GM20431 (cell line): ENCODE results near the gene GYPB.
"Not testable (repeated sequence)": the region's sequence is repeated elsewhere in the genome, so short reads cannot be mapped to it uniquely, and the experiment has no call there.

Source experiments
- in situ Hi-C: fragments of 300-500 bp; cut with MseI, MboI; formaldehyde crosslinking; loops from one replicate; pipeline ENCODE4 v1.15.0; 2020; ENCODE audit warnings: low sequenced_read_pairs; ENCODE audit not compliant: unreplicated experiment

GYPB gene

DNA sequence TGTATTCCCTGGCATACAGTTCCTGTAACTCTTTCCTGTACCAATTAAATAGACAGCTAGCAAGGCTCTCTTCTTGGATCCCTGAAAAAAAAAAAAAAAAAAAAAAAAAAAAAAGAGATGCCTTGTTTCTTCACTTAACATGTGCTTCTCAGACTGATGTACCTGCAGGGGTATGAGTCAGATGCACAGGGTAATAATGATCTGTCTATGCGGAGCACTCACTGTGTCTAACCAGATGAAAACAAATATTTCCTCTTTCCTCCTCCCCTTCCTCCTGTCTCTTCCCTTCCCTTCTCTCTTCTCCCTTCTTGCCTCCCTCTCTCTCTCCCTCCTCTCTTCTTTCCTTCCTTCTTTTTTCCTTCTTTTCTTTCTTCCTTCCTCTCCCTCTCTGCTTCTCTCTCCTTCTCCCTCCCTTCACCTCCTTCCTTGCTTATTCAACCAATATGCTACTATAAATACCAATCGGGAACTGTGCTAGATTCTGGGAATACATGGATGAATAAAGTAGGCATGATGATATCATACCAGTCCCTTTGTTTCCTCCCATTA lies 3.0 kb downstream of the GYPB start:
- in situ Hi-C loops, result not testable (repeated sequence)

DNA sequence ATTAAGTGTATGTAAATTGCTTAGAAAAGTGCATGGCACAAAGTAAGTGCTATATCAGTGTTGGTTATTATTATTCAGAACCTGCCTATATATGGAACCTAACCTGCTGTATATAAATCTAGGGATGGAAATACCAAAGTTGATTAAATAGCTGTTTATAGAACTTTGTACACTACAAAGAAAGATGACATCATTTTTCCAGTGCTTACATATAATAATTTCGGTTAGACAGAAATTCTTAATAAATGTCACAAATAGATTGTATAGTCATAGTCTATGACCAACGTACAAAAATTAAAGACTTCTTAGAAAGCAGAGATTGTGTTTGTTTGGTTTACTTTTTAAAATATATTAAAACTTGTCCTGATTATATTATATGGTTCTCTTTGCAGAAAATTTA lies 4.4 kb downstream of the GYPB start:
- in situ Hi-C loops, result no loop called here

DNA sequence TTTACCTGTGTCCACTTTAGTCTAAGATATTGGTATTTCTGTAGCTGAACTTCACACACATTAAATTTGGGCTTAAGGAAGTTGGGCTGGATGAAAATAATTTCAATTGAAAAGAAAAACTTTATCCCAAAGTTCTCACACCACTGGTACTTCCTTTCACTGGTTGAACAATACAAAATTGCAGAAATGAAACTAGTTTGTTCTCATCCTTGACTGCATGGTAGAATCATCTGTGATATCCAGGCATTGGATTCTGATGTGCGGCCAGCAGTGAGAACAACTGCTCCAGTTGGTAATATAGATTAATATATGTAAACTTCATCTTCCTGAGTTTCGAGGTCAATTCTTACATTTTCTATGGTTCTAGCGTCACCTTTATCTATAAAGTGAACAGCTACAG lies 10.6 kb downstream of the GYPB start:
- in situ Hi-C loops, result not testable (repeated sequence)

DNA sequence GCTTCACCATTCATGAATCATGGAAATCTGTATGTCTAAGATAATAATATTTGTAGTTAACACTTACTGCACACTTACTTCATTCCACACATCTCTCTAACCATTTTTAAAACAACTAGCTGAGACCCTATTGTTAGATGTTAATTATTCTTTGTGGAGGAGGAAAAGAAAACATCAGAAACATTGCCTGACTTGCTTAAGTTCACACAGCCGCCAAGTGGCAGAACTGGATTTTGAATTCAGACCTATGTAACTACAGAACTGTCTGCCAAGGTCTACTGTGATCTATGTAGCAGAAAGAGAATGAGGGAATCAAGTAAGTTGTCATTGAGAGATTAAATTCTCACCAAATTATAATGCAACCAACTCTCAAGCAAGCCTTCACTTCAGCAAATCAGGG lies 11.2 kb downstream of the GYPB start:
- in situ Hi-C loops, result not testable (repeated sequence)

DNA sequence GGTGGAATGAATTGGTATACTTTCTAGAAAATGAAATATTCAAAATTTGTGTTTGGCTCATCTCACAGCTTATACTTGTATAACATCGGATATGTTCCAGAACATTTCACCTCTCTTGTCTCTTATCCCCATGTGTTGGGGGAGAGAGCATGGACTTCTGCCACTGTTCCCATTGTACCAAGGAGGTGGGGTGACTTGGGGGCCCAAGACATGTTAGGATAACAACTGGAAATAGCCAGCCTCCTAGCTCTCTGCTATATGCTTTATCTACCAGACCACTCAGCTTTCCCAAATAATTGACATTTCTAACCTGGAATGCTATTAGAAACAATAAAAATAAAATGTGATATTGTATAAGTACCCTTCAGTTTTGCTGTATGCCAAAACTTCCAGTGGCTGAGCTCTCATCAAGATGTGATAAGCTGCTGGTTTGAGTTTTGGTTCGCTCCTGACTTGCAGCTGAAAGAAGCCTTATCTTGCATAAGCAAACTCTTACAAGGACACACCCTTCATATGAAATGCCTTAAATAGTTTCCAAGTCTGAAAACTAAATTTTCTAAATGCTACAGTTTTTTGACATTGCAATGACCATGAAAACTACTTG lies 12.9 kb downstream of the GYPB start:
- in situ Hi-C loops, result not testable (repeated sequence)

DNA sequence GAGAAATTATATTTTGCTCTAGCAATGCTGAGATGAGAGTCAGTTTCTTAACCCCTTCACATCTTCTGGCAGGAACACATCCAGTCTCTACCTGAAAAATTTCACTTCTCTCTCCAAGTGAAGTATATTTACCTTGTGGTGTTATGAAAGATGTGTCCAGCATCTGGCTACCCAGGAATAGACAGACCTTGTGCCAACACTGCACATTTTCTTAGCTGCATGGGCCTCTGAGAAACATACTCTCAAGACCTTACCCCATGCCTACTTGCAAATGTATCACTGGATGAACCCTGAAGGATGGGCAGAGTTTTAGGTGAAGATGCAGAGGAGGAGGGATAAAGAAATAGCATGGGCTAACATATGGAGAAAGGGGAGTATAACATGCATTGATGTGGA lies 13.6 kb downstream of the GYPB start:
- in situ Hi-C loops, result not testable (repeated sequence)

DNA sequence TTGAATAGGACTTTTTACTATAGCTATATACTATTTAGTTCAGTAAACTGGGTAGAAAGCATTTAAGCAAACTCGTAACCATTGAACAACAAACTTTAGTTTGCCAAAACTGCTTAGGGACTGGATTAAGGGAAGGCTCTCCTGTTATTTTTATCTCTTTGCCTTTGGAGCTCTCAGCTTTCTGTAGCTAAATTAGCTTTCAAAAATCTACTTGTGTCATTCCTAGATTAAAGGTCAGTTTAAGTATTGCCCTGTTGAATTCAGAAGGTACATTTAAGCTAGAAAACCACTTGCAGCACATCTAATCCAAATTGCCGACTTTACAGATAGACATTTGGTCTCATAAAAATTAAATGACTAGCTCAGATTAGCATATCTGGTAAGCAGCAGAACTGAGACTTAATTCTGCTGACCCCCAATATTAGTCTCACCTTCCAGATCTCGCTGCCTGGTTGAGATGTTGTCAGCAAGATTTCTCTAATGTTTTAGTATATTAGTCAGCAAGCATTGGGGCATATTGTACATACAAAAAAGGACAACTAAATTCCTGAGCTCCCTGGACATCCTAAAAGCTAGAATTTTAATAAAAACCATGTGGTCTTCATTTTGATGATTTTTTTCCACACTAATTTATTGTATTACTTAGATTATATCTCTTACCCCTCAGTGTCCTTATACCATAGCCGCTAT lies 14.2 kb downstream of the GYPB start:
- in situ Hi-C loops, result not testable (repeated sequence)

DNA sequence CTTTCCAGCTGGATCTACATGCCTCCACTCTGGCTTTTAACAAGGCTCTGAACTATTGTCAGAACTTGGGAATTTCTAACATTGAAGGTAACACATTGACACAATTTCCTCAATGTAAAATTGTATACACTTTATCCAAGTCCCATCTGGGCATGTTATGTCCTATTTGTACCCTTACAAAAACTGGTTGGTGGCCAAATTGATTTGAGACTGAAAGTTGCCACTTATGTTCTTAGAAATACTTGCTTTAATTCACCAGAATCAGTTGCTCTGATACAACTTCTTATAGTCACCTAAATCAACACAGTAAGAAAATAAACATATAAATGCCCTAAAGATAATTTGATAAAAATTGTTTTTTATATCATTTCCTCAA lies 15.3 kb downstream of the GYPB start:
- in situ Hi-C loops, result not testable (repeated sequence)

DNA sequence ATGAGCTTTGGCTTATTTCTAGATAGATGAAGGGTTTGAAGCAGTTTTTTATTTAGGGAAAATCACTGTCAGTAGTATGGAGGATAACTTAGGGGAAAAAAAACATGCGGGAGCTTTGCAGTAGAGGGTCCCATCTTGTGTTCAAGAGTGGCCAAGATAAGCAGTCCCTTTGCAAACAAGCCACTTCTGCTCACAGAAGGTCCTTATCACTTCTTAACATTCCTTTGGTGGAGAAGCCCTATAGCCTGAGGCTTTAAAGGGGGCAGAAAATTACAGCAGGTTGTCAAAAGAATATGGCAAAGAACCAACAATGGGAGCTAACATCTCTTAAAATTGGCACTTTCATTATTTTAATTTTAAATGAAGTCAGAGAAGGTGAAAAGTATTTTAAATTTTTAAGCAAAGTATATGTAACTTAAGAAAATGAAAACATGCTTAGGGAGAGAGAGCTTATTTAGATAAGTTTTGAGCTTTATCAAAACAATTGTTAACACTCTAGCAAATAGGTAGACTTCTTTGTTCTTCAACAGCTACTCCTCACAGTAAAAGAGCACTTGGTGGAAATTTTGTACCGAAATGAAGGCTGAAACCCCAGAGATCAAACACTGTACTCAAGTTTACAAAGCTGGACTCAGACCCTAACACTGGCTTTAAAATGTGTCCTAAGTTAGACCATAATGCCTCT lies 15.8 kb downstream of the GYPB start:
- in situ Hi-C loops, result not testable (repeated sequence)

DNA sequence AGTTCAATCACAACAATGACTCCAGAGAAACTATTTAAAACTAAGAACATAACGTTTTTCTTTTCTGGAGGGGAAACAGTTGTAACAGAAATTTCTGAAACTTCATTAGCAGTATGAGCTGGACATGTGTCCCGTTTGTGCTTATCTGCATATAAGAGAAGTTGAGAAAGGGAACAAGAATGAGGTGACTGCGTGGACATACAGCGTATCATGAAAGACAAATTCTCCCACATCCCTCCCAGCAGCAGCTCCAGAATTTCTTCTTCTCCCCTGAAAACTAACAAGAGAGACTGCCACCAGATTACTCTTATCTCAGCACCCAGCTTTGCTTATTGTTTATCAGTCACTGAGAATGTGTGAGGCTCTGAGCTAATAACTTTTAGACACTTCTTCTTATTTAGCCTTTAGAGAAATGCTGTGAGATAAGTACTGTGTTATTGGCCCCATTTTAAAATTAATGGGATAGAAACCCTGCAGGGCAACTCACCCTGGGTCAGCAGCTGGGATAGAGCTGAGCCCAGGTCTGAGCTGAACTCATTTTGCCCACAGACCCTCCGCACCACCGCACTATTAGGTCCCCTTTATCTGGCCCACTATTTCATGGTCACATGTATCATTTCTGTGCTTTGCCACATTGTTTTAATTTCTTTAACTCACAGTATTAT lies 18.7 kb downstream of the GYPB start:
- in situ Hi-C loops, result not testable (repeated sequence)

DNA sequence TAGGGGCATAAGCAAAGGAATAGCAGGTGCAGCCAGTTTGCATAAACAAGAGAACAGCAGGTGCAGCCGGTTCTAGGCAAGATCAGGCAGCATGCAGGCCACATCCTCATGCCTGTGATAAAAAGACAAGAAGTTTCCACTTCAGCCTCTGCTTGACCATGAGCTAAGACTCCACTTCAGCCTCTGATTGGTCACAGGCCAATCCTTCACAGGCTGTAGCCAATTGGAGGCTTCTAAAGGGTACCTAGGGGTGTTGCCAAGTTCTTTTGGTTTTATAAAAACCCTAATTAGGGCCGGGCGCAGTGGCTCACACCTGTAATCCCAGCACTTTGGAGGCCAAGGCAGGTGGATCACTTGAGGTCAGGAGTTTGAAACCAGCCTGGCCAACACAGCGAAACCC lies 23.0 kb downstream of the GYPB start:
- in situ Hi-C loops, result not testable (repeated sequence)

DNA sequence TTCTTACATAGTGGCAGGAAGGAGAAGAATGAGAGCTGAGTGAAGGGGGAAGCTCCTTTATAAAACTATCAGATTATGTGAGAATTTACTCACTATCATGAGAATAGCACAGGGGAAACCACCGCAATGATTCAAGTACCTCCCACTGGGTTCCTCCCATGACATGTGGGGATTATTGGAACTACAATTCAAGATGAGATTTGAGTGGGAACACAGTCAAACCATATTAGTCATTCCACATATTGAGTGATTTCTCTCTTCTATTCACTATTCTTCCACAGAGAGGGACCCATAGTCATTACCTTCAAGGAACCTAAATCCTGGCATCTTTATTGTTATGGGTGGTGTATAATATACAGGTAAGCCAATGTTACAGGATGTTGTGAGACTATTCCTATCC lies 27.4 kb downstream of the GYPB start:
- in situ Hi-C loops, result not testable (repeated sequence)

DNA sequence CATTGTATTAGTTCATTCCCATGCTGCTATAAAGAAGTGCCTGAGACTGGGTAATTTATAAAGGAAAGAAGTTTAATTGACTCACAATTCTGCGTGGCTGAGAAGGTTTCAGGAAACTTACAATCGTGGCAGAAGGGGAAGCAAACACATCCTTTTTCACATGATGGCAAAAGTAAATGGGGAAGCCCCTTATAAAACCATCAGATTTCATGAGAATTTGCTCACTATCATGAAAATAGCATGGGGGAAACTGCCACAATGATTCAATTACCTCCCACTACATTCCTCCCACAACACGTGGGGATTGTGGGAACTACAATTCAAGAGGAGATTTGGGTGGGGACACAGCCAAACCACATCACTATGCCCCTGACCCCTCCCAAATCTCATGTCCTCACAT lies 28.5 kb downstream of the GYPB start:
- in situ Hi-C loops, result not testable (repeated sequence)

DNA sequence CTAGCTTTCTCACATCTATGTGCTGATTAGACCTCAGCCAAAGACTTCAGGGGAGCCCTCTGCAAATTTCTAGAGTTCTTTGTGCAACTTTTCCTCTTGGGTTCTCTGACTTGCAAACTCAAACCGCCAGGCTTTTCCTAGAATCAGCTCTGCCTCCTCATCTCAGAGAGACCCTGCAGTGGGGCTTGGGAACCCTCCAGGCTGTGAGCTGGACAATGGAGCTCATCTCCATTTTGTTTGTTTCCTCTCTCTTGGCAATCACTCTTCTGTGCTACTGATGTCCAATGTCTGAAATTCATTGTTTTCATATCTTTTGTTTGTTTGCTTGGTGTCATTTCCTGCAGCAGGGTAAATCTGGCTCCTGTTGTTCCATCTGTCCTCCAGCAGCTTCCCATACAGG lies 33.0 kb downstream of the GYPB start:
- in situ Hi-C loops, result no loop called here

DNA sequence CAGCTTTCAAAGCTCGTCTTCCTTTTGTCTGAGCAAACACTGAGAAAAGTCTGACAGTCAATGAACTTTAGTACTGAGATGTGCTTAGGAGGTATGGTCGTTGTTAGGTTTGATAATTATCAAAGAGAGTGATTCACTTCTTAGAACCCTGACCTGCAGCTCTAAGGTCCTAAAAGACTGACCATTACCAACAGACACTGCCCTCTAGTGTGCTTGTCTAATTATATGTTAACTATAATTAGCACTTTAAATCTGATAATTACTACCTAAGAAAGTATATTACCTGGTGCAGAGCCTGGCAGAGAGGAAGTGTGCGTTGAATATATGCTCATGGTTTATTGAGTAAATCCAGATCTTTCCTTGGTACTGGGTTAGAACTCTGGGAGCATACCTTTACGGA lies 38.4 kb downstream of the GYPB start:
- in situ Hi-C loops, result not testable (repeated sequence)

DNA sequence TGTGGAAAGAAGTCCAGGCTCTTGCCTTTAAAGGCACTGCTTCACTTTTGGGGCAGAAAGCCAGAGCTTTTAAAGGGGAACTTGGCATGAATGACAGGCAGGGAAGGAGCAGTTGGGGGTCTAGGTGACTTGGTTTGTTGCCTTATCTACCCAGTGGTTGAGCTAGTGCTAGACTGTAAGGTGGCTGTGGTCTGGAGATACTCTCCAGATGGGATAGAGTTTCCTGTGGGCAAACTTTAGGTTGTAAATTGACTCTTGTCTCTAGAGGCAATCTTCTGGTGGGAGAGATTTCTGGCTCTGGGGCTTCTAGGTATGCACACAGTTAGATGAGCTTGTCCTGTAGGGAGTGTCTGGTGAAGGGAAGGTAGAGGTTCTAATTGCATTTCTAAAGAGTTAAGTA lies 43.7 kb downstream of the GYPB start:
- in situ Hi-C loops, result not testable (repeated sequence)

DNA sequence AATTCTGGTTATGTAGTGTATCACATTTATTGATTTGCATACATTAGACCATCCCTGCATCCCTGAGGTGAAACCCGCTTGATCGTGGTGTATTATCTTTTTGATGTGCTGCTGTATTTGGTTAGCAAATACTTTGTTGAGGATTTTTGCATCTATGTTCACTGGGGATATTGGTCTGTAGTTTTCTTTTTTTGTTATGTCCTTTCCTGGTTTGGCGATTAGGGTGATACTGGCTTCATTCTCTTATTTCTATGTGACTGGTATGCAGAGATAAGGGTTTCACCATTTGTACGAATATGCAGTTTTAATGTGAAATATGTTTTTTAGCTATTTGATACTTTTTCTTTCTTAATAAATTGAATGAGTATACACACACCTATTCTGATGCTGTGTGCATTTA lies 45.2 kb downstream of the GYPB start:
- in situ Hi-C loops, result not testable (repeated sequence)

DNA sequence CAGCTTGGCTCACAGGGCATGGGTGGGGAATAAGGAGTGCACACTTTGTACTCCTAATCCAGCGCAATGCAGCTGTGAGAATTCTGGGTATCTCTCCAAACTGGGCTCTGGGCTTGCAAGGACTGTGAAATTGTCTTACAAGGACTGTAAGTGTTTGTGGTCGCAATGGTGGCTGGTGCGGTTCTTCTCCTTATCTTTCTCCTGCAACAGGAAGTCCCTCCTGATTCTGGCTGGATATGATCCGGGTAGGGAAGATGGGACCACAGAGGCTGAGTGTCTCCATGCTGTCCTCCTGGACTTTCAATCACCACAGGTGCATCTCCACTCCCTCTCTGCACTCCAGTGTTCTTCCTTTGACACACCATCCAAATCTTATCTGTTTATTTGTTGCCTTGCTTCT lies 58.1 kb downstream of the GYPB start:
- in situ Hi-C loops, result no loop called here

DNA sequence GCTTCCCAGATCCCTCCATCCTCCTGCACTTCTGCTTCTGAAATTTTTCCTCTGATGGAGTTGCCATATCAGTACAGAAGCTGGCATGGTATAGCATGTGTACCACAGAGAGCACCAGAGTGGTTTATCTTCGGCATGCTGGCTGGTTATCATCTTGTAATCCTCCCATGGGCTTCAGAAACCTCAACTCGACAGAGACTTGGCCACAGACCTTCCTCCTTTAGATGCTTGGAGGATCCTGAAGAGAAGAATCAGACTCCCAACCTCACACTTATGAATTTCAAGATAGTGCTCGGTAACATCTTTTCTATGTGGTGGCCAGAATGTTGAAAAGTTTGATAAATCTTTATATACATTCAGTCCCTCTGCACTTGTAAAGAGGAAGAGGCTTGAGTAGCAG lies 63.9 kb downstream of the GYPB start:
- in situ Hi-C loops, result not testable (repeated sequence)

DNA sequence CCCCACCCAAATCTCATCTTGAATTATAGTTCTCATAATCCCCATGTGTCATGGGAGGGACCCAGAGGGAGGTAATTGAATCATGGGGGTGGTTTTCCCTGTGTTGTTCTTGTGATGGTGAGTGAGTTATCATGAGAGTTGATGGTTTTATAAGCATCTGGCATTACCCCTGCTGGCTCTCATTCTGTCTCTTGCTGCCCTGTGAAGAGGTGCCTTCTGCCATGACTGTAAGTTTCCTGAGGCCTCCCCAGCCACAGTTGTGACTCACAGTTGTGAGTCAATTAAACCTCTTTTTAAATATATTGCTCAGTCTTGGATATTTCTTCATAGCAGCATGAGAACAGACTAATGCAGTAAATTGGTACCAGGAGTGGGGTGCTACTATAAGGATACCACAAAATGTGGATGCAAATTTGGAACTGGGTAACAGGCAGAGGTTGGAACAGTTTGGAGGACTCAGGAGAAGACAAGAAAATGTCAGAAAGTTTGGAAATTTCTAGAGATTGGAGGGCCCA lies 67.7 kb downstream of the GYPB start:
- in situ Hi-C loops, result not testable (repeated sequence)

DNA sequence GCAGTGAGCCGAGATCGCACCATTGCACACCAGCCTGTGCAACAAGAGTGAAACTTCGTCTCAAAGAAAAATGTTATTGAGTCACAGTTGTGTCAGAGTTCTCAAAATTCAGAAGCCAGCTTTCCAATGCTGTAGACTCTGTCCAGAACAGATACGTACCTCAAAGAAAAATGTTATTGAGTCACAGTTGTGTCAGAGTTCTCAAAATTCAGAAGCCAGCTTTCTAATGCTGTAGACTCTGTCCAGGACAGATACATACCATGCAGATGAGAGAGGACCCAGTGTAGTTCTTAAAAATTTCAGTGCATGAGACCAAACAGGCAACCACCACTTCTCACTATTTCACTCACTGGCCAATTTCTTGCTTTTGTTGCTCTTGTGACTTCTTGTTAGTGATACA lies 68.2 kb downstream of the GYPB start:
- in situ Hi-C loops, result not testable (repeated sequence)
